Measurements from ENCODE around the gene ZNF23. TPM values are rescaled to one million over a fixed set of nuclear protein-coding genes. Genes with fewer than 3 reads are reported as not detected.

ZNF23 gene
- total RNA-seq, 4 donors from 2014 or later, result 11.0 to 23.0 (median 14.6) TPM

- Histone ChIP-seq H3K36me3 (peaks cover 0 to 43% of the 10 kb centered on the region in 2 donors), H3K9me3 (no peaks in the 10 kb centered on the region), H3K4me3 (no peak overlapping the region), H3K4me1 (peaks cover 0 to 16% (median 4%) of the 10 kb centered on the region in 3 donors), H3K27ac (no peak overlapping the region), H3K27me3 (no peaks in the 10 kb centered on the region)
- whole genome bisulfite sequencing, 2 donors (ENCODE audit: low coverage in 1 of 2), result 96% methylated on average over 2 of the region's 2 CpGs; no CpG with 5 or more reads in 1 of the 2 donors
- TF ChIP-seq POLR2AphosphoS5 (IDR thresholded peaks at IDR 0.05), result no peak
- no peak for TF ChIP-seq EP300 (IDR thresholded peaks at IDR 0.05)
- TF ChIP-seq CTCF (IDR thresholded peaks at IDR 0.05), result no peak
- ATAC-seq, result no peak
Observed at GRCh38 chr16:71480956-71481355, 18.9 kb upstream of the ZNF23 start.

- Histone ChIP-seq H3K27ac (no peak overlapping the region), H3K4me3 (no peak overlapping the region), H3K4me1 (peaks cover 0 to 11% (median 4%) of the 10 kb centered on the region in 3 donors), H3K9me3 (no peaks in the 10 kb centered on the region), H3K27me3 (no peaks in the 10 kb centered on the region), H3K36me3 (peaks cover 0 to 58% of the 10 kb centered on the region in 2 donors)
- TF ChIP-seq POLR2AphosphoS5 (IDR thresholded peaks at IDR 0.05), result no peak
- no peak for TF ChIP-seq POLR2A (IDR thresholded peaks at IDR 0.05)
- TF ChIP-seq CTCF (IDR thresholded peaks at IDR 0.05), result no peak
- TF ChIP-seq EP300 (IDR thresholded peaks at IDR 0.05), result no peak
- 44 to 46% methylated on average over 3 of the region's 3 CpGs for WGBS, 2 donors (ENCODE audit: low coverage in 1 of 2)
- ATAC-seq, result no peak
Observed at GRCh38 chr16:71479420-71479819, 17.4 kb upstream of the ZNF23 start.

- peaks cover 0 to 84% of the 10 kb centered on the region in 2 donors for H3K36me3 ChIP-seq
- H3K27ac ChIP-seq, result no peak overlapping the region
- no peak for ATAC-seq
- TF ChIP-seq EP300 (IDR thresholded peaks at IDR 0.05), result no peak
- no peak for TF ChIP-seq POLR2AphosphoS5 (IDR thresholded peaks at IDR 0.05)
- no peak for TF ChIP-seq CTCF (IDR thresholded peaks at IDR 0.05)
- no peak for TF ChIP-seq POLR2A (IDR thresholded peaks at IDR 0.05)
- H3K4me1 ChIP-seq, result no peaks in the 10 kb centered on the region
- no peak overlapping the region for H3K4me3 ChIP-seq
- no peaks in the 10 kb centered on the region for H3K9me3 ChIP-seq
- WGBS, 2 donors (ENCODE audit: low coverage in 1 of 2), result 90 to 100% methylated on average over 3 to 4 of the region's 4 CpGs
- H3K27me3 ChIP-seq, result no peaks in the 10 kb centered on the region
Observed at GRCh38 chr16:71476457-71477124, 14.5 kb upstream of the ZNF23 start.

GRCh38 chr16:71474864-71475263, 12.8 kb upstream of the ZNF23 start:
- Histone ChIP-seq H3K4me1 (no peaks in the 10 kb centered on the region), H3K9me3 (no peaks in the 10 kb centered on the region), H3K4me3 (no peak overlapping the region), H3K36me3 (peaks cover 0 to 88% of the 10 kb centered on the region in 2 donors), H3K27ac (no peak overlapping the region), H3K27me3 (no peaks in the 10 kb centered on the region)
- ATAC-seq, result no peak
- 100% methylated on average over 1 of the region's 3 CpGs for WGBS, 2 donors (ENCODE audit: low coverage in 1 of 2)
- TF ChIP-seq POLR2AphosphoS5 (IDR thresholded peaks at IDR 0.05) (no peak), EP300 (IDR thresholded peaks at IDR 0.05) (no peak), POLR2A (IDR thresholded peaks at IDR 0.05) (no peak), CTCF (IDR thresholded peaks at IDR 0.05) (no peak)

- Histone ChIP-seq H3K27me3 (no peaks in the 10 kb centered on the region), H3K27ac (no peak overlapping the region), H3K4me1 (no peaks in the 10 kb centered on the region), H3K36me3 (peaks cover 0 to 98% of the 10 kb centered on the region in 2 donors), H3K9me3 (no peaks in the 10 kb centered on the region), H3K4me3 (no peak overlapping the region)
- 89 to 93% methylated on average over 2 to 4 of the region's 5 CpGs for WGBS, 2 donors (ENCODE audit: low coverage in 1 of 2)
- TF ChIP-seq CTCF (IDR thresholded peaks at IDR 0.05), result no peak
- no peak for TF ChIP-seq POLR2AphosphoS5 (IDR thresholded peaks at IDR 0.05)
- TF ChIP-seq EP300 (IDR thresholded peaks at IDR 0.05), result no peak
- TF ChIP-seq POLR2A (IDR thresholded peaks at IDR 0.05), result no peak
- ATAC-seq, result no peak
Observed at GRCh38 chr16:71473891-71474290, 11.8 kb upstream of the ZNF23 start.
